ENCODE data around the gene PTHLH. TPM values are rescaled to one million over a fixed set of nuclear protein-coding genes. Genes with fewer than 3 reads are reported as not detected.

PTHLH gene
- total RNA-seq, 1 donor = 4.3 TPM

DNA sequence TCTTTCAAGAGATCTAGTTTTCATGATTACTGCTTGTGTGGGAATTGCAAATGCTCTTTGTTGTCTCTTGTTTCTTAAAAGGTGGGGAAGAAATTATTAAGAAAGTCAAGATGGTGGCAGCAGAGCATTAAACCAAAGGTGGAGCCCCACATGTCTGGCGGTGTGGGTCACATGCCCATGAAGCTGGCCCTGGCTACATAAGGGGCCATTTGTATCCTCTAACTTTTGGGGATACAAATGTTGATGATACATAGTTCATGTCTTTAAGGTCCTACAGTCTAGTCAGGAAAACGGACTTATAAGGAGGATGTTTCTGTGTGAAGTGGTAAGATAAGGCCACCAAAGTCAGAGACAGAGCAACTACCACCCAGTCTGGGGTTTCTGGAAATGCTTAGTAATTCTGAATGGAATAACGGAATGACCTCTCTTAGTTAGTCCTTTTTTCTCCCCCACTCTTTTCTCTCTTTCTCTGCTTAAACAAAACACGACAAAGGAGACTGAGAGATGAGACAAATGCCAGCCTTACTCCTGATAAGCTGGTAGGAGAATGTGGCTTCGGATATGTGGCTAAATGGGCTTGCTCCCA is 39.9 kb upstream of the PTHLH start:
- no peak for TF ChIP-seq CTCF (IDR thresholded peaks at IDR 0.05; ENCODE audit: insufficient read depth, low read length)
- DNase-seq (ENCODE audit: low read depth) = no peak

GRCh38 chr12:28010036-28010435 is 37.5 kb upstream of the PTHLH start:
- no peak overlapping the region for H3K4me3 ChIP-seq (ENCODE audit: low read depth, low read length)
- no peak for DNase-seq (ENCODE audit: low read depth)
- TF ChIP-seq CTCF (IDR thresholded peaks at IDR 0.05; ENCODE audit: insufficient read depth, low read length) = no peak

More for the DNA sequence above, 39.9 kb upstream of the PTHLH start:
- H3K4me3 ChIP-seq (ENCODE audit: low read depth, low read length) = no peak overlapping the region

- peak; percentile 35 for DNase-seq (ENCODE audit: low read depth)
- TF ChIP-seq CTCF (IDR thresholded peaks at IDR 0.05; ENCODE audit: insufficient read depth, low read length) = no peak
- no peak overlapping the region for H3K4me3 ChIP-seq (ENCODE audit: low read depth, low read length)
Measured at GRCh38 chr12:27999970-28000369, 27.4 kb upstream of the PTHLH start.

GRCh38 chr12:27999521-27999920 is 27.0 kb upstream of the PTHLH start:
- no peak overlapping the region for H3K4me3 ChIP-seq (ENCODE audit: low read depth, low read length)
- peak; percentile 81 for DNase-seq (ENCODE audit: low read depth)
- no peak for TF ChIP-seq CTCF (IDR thresholded peaks at IDR 0.05; ENCODE audit: insufficient read depth, low read length)

GRCh38 chr12:27998658-27999057 is 26.1 kb upstream of the PTHLH start:
- DNase-seq (ENCODE audit: low read depth) = no peak
- TF ChIP-seq CTCF (IDR thresholded peaks at IDR 0.05; ENCODE audit: insufficient read depth, low read length) = no peak

GRCh38 chr12:27998170-27998569 is 25.6 kb upstream of the PTHLH start:
- DNase-seq (ENCODE audit: low read depth) = no peak
- no peak for TF ChIP-seq CTCF (IDR thresholded peaks at IDR 0.05; ENCODE audit: insufficient read depth, low read length)
- no peak overlapping the region for H3K4me3 ChIP-seq (ENCODE audit: low read depth, low read length)

More at GRCh38 chr12:27998658-27999057, 26.1 kb upstream of the PTHLH start:
- H3K4me3 ChIP-seq (ENCODE audit: low read depth, low read length) = no peak overlapping the region

- H3K4me3 ChIP-seq (ENCODE audit: low read depth, low read length) = no peak overlapping the region
- no peak for TF ChIP-seq CTCF (IDR thresholded peaks at IDR 0.05; ENCODE audit: insufficient read depth, low read length)
- DNase-seq (ENCODE audit: low read depth) = no peak
Measured at GRCh38 chr12:27996761-27997160, 24.2 kb upstream of the PTHLH start.

Data from fibroblast of the aortic adventitia (primary cell).